ENCODE results near the gene ENO1.
"Not testable (repeated sequence)": the region's sequence is repeated elsewhere in the genome, so short reads cannot be mapped to it uniquely, and the experiment has no call there.

ENO1 gene
- 1,594 to 4,513 reads per million in 2 experiments for total RNA-seq

DNA sequence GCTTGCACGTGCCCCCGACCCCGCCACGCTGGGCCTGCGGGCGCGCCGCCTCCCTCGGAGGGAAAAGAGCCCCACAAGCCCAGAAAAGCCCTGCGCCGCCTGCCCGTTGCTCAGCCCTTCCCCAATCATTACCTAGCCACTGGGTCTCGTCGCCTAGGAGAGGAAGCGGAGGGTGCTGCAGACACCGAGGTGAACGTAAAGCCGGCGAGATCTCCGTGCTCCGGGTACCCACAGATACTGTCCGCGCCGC lies at the start of gene ENO1:
Gene ENO1, minus strand, starts transcription at position 239 of the 250 bp plus-strand sequence. CDS start 3,778 bp downstream, outside the sequence.
- DNase-seq (ENCODE audit: low read depth): no peak

DNA sequence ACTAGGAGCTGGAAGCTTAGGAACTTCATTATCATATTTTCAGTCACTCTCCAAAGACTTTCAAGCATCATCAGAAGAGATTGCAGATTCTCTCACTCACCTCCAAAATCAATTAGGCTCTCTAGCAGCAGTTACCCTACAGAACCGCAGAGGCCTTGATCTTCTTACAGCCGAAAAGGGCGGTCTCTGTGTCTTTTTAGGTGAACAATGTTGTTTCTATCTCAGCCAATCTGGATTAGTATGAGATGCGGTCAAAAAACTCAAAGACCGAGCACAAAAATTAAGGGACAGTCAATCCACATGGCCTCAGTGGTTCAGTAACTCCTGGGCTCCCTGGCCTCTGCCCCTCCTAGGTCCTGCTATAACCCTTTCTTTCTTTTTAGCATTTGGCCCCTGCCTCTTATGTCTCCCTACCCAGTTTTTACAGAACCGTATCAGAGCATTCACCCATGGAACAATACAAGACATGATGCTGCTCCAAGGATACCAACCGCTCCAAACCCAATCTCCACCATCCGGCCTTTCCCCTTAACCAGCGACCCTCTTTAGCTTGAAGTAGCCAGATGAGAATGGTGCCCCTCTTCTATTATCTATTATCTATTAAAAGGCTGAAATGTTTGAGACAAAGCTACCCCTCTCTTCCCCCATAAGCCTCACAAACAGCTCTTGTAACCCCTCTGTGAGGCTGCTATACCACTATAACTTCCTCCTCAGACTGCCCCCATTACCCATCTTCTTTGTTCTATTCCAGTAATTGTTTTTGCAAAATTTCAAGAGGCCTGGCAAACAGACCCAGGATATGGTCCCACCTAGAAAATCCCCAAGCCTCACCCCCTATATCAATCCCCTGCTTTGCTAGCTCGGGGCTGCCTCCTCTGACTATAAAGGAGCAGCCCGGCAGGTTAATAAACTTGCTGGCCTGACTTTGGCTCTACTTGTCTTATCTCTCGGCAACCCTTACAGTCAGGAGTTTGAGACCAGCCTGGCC lies 48.5 kb upstream of the ENO1 start:
- no peak for DNase-seq (ENCODE audit: low read depth)

DNA sequence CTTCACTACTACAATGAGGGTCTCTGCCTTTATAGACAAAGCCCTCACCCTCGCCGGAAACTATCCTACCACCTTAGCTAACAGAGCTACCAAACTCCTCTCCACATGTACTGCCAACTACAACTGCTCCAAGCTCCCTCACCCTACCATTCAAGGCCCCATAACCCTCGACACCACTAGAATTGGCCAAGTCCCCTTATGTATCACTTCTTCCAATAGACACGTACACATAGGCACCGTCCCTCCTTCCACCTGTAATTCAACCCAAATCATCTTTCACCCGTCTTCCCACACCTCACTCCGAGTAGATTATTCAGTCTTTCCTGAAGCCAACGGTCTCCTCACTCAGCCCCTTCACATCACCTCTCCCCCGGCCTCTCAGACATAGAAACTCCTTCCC lies 47.5 kb upstream of the ENO1 start:
- DNase-seq (ENCODE audit: low read depth): no peak

DNA sequence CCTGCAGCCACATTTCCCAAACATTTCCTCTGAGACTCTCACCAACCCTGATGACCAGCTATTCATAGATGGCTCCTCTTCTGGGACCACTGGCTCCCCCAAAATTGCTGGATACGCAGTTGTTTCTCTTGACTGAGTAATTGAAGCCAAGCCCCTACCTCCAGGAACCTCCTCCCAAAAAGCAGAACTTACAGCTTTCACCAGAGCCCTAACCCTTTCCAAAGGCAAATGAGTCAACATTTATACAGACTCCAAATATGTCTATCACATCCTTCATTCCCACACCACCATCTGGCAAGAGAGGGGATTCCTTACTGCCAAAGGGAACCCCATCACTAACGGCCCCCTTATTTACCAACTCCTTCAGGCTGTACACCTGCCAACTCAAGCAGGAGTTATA lies 46.9 kb upstream of the ENO1 start:
- no peak for DNase-seq (ENCODE audit: low read depth)

DNA sequence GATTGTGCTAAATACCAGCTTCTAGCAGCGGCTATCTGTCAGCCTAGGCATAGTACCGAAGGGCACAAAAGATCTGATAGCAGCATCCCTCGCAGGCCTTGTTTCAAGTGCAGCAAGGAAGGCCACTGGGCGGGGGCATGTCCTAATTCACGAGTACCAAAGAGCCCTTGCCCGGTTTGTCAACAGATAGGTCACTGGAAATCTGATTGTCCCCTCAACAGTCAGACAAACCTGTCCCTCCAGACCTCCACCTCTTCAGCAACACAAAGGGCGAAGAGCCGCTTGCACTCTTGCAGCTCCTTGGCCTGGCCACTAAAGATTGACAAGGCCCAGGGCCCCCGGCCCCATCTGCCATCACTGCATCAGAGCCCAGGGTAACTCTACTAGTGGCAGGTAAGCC lies 44.5 kb upstream of the ENO1 start:
- no peak for DNase-seq (ENCODE audit: low read depth)

DNA sequence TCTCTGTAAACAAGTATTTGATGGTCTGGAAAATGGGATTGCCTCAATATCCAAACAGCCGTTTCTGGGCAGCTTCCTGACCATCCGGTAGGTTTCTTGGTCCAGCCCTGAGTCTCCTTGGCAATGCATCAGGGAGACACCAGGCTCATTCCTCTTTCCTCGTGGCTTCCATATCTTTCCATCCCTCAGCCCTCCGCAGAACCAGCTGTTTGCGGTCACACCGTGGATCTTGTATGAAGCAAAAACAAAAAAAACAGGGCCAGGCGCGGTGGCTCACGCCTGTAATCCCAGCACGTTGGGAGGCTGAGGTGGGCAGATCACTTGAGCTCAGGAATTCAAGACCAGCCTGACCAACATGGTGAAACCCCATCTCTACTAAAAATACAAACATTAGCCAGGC lies 39.0 kb upstream of the ENO1 start:
- DNase-seq (ENCODE audit: low read depth): not testable (repeated sequence)

DNA sequence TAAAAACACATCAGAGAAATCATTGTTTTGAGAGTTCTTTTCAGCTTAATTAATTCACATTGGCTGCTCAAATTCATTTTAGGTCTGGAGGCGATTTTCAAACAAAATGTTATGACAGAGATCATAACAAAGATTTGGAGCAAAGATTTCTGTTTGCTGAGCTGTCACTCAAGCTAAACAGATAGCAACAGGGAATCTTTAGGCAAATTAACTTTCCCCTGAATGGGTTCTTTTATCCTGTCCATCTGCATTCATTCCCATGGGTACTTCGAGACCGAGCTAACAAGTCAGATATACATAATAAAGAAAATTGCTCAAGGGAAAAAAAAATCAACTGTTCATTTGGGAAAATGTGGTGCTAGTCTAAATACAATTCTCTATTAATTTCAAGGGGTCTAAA lies 37.0 kb upstream of the ENO1 start:
- no peak for DNase-seq (ENCODE audit: low read depth)

- DNase-seq (ENCODE audit: low read depth): no peak
These were observed 36.0 kb upstream of the ENO1 start for GRCh38 chr1:8914466-8914865.

GRCh38 chr1:8913457-8913856 lies 35.0 kb upstream of the ENO1 start:
- DNase-seq (ENCODE audit: low read depth): no peak

DNA sequence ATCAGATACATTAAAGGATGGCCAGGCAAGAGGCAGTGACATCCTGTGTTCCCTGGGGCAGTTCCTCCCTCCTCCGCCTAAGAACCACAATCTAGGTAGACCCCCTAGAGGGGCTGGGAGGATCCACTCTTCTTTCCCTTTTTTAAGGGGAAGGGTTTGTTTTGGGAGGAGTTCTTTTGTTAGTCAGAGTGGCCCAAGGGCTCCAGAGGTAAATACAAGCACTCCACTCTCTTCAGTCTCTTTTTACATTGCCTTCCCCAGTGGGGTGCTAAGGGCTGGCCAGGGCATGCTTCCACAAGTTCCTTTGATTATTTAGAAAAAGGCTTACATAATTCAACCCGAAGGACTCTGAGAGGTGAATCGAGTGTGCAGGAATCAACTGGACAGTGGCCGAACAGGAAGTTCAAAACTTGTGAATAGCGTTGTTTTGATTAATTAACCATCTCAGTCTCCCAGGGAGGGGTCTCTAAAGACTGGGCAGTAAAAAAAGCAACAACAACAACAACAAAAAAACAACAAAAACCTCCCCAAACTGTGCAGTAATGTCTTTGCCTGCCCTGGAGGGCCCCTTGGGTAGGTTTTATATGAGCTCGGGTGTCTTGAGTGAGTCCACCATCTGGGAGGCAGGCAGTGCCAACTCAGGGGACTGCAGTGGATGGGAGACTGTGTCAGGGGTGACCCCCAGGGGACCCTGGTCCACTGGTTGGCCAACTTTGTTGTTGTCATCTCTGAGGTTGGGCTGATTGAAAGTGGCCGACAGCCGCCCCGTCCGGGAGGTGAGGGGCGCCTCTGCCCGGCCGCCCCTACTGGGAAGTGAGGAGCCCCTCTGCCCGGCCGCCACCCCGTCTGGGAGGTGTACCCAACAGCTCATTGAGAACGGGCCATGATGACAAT lies 33.2 kb upstream of the ENO1 start:
- DNase-seq (ENCODE audit: low read depth): no peak

DNA sequence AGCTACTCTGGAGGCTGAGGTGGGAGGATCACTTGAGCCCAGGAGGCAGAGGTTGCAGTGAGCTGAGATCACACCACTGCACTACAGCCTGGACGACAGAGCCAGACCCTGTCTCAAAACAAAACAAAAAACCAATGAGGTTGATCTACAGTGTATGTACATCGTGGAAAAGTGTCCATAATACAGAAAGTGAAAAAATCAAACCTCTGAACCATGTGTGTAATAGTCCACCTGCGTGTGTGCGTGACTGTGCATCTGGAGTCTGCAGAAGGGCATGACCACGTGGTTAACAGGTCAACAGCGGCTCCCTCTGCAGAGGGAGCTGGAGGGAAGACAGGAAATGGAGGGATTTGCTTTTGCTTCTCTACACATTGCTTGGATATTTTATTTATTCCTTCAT lies 32.4 kb upstream of the ENO1 start:
- no peak for DNase-seq (ENCODE audit: low read depth)

GRCh38 chr1:8910331-8910730 lies 31.8 kb upstream of the ENO1 start:
- DNase-seq (ENCODE audit: low read depth): no peak

- no peak for DNase-seq (ENCODE audit: low read depth)
These were observed 30.1 kb upstream of the ENO1 start for GRCh38 chr1:8908388-8909151.

DNA sequence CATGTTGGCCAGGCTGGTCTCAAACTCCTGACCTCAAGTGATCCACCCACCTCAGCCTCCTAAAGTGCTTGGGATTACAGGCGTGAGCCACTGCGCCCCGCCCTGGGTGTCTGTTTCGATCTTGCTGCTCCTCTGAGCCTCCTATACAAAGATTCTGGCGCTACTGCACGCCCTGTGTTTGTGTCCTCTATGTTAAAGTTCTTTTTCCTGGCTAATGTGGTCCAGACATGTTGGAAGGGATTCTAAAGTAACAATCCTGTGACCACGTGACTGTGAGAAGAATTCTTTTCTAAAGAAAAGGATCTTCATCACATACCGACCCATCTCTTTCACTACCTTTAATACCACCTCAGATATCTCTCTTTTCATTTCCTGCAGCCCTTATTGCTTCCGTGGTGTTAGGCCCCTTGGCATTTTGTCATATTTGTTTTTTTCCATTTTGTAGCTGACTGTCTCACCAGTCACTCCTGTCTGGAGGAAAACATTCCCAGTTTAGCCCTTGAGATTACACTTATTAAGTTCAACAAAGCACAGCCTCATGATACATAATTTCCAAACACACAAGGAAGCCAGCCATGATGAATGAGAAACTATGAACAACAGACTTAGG lies 27.2 kb upstream of the ENO1 start:
- DNase-seq (ENCODE audit: low read depth): no peak

GRCh38 chr1:8903908-8904650 lies 25.6 kb upstream of the ENO1 start:
- DNase-seq (ENCODE audit: low read depth): no peak

- DNase-seq (ENCODE audit: low read depth): no peak
These were observed 24.9 kb upstream of the ENO1 start for GRCh38 chr1:8903410-8903809.

GRCh38 chr1:8902765-8903164 lies 24.3 kb upstream of the ENO1 start:
- no peak for DNase-seq (ENCODE audit: low read depth)

GRCh38 chr1:8900684-8901083 lies 22.2 kb upstream of the ENO1 start:
- DNase-seq (ENCODE audit: low read depth): not testable (repeated sequence)

DNA sequence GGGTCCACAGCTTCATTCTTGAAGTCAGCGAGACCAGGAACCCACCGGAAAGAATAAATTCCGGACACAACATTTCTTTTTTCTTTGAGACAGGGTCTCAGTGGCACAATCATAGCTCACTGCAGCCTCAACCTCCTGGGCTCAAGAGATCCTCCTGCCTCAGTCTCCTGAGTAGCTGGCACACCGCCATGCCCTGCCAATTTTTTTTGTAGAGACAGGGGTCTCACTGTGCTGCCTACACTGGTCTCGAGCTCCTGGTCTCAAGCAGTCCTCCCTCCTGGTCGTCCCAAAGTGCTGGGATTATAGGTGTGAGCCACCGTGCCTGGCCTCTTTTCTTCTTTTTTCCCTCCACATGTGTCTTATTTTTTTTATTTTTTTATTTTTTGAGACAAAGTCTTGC lies 20.6 kb upstream of the ENO1 start:
- DNase-seq (ENCODE audit: low read depth): no peak

DNA sequence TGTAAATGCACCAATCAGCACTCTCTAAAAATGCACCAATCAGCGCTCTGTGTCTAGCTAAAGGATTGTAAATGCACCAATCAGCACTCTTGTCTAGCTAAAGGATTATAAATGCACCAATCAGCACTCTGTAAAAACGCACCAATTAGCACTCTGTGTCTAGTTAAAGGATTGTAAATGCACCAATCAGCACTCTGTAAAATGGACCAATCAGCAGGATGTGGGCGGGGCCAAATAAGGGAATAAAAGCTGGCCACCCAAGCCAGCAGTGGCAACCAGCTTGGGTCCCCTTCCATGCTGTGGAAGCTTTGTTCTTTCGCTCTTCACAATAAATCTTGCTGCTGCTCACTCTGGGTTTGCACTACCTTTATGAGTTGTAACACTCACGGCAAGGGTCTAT lies 19.9 kb upstream of the ENO1 start:
- not testable (repeated sequence) for DNase-seq (ENCODE audit: low read depth)

DNA sequence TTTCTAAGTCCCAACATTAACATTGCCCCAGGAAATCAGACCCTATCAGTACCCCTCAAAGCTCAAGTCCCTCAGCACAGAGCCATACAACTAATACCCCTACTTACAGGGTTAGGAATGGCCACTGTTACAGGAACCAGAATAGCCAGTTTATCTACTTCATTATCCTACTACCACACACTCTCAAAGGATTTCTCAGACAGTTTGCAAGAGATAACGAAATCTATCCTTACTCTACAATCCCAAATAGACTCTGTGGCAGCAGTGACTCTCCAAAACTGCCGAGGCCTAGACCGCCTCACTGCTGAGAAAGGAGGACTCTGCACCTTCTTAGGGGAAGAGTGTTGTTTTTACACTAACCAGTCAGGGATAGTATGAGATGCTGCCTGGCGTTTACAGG lies 19.0 kb upstream of the ENO1 start:
- DNase-seq (ENCODE audit: low read depth): not testable (repeated sequence)
